GM19351 (cell line): ENCODE measurements around the gene TAF11L10.
"Not testable (repeated sequence)": the region's sequence is repeated elsewhere in the genome, so short reads cannot be mapped to it uniquely, and the experiment has no call there.

Source experiments
- ATAC-seq: cut with Tn5 transposase; IDR thresholded peaks from one replicate; pipeline ENCODE4 v1.9.1; 2021; ENCODE audit warnings: mild to moderate bottlenecking, moderate library complexity; ENCODE audit not compliant: unreplicated experiment

The TAF11L10 gene

DNA sequence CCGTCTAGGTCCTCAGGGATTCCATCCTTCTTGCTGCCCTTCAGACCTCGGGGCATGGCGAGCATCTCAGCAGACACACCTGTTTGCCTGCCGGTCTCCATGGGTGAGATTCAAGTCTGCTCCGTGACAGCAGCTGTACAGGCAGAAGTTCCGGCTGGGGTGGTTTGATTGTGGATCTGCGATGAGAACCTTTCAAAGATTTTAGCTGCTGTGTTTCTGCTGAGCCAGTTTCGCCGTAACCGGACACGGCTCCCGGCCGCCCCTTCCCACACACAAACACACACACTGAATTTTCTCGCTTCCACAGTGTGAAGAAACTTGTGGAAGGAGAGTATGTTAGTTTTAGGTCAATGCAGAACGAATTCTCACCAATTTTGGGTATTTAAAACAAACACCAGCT, at the start of gene TAF11L10:
Gene TAF11L10 (minus strand): TSS at position 101 of the 400 bp plus-strand sequence.
- ATAC-seq, result not testable (repeated sequence)

DNA sequence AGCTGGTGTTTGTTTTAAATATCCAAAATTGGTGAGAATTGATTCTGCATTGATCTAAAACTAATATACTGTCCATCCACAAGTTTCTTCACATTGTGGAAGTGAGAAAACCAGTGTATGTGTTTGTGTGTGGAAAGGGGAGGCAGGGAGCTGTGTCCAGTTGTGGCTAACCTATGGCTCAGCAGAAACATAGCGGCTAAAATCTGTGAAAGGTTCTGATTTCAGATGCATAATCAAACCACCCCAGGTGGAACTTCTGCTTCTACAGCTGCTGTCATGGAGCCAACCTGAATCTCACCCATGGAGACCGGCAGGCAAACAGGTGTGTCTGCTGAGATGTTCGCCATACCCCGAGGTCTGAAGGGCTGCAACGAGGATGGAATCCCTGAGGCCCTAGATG, 36.5 kb upstream of the TAF11L10 start, which contains the start of gene TAF11L14:
Gene TAF11L14 (plus strand): TSS at position 301 of the 400 bp plus-strand sequence.
- ATAC-seq, result no peak

DNA sequence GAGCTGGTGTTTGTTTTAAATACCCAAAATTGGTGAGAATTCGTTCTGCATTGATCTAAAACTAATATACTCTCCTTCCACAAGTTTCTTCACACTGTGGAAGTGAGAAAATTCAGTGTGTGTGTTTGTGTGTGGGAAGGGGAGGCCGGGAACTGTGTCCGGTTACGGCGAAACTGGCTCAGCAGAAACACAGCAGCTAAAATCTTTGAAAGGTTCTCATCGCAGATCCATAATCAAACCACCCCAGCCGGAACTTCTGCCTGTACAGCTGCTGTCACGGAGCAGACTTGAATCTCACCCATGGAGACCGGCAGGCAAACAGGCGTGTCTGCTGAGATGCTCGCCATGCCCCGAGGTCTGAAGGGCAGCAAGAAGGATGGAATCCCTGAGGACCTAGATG, 34.2 kb upstream of the TAF11L10 start, which contains the start of gene TAF11L13:
Gene TAF11L13 (plus strand): TSS at position 301 of the 400 bp plus-strand sequence.
- not testable (repeated sequence) for ATAC-seq

DNA sequence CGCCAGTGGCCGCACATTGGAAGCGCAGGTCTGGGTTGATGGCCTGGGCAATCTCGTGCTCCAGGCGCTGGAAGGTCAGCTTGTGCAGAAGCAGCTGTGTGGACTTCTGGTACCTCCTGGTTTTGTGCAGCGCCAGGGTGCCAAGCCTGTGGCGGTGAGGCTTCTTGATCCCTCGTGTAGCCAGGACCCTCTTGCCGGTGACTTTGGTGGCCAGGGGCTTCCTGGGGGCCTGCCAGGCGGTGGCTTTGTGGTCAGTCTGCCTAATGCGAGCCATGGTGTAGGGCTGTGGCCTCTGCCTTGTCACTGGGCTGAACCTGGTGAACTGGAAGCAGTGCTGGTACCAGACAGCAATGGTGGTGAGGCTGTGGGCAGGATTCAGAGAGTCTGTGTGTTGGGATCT, 28.1 kb upstream of the TAF11L10 start:
- ATAC-seq, result no peak

DNA sequence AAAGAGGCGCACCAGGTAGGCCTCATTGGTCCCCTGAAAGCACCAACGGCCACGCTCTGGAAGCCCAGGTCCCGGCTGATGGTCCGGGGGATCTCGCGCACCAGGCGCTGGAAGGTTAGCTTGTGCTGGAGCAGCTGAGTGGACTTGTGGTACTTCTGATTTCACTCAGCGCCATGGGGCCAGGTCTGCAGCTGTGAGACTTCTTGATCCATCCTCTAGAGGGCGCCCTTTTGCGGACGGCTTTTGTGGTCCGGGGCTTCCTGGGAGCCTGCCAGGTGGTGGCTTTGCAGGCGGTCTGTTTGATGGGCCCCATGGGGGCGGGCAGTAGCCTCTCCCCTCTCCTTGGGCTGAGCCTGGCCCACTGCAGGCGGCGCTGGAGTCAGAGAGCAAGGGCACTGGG, 23.0 kb upstream of the TAF11L10 start:
- ATAC-seq, result no peak

- ATAC-seq, result no peak
These were observed 21.7 kb upstream of the TAF11L10 start for GRCh38 chr5:17619354-17619753.

DNA sequence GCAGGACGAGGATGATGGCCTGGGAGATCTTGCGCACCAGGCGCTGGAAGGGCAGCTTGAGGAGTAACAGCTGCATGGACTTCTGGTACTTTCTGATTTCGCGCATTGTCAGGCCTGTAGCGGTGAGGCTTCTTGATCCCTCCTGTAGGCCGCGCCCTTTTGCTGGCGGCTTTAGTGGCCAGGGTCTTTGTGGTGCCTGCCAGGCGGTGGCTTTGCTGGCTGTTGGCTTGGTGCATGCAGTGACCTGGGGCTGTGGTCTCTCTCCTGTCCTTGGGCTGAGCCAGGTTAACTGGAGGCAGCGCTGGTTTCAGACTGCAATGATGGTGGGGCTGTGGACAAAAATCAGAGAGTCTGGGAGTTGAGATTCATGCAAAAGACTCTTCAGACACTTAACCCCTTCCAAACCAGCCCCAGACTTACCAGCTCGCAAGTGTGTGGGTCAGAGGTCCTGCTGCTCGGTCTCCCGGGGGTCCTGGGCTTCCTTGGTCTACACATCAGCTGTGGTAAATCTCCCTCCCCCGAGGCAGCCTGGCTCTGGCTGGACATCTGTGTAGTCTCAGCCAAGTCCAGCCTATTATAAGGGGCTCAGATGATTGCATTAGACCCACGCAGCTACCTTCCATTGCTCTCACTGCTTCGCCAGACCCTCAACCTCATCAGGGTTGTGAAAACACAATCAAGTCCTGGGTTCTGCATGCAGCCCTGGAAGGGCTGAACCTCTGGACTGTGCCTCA, 17.4 kb upstream of the TAF11L10 start:
- no peak for ATAC-seq

GRCh38 chr5:17610092-17610491, 12.5 kb upstream of the TAF11L10 start, which contains the start of gene TAF11L12:
Gene TAF11L12, plus strand, starts transcription at chr5:17610392.
- ATAC-seq, result not testable (repeated sequence)

- not testable (repeated sequence) for ATAC-seq
These were observed 9.8 kb upstream of the TAF11L10 start for GRCh38 chr5:17607461-17607860.

- ATAC-seq, result no peak
These were observed 7.3 kb upstream of the TAF11L10 start for GRCh38 chr5:17604951-17605350.

- not testable (repeated sequence) for ATAC-seq
These were observed 6.3 kb upstream of the TAF11L10 start, which contains the start of gene TAF11L11 for GRCh38 chr5:17603880-17604279. Gene TAF11L11, plus strand, starts transcription at chr5:17604183.

DNA sequence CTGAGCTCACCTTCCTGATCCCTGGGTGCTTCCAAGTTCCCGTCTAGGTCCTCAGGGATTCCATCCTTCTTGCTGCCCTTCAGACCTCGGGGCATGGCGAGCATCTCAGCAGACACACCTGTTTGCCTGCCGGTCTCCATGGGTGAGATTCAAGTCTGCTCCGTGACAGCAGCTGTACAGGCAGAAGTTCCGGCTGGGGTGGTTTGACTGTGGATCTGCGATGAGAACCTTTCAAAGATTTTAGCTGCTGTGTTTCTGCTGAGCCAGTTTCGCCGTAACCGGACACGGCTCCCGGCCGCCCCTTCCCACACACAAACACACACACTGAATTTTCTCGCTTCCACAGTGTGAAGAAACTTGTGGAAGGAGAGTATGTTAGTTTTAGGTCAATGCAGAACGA, 3.4 kb downstream of the TAF11L10 start, which contains the start of gene TAF11L9:
Gene TAF11L9 (minus strand): TSS at position 140 of the 400 bp plus-strand sequence.
- ATAC-seq, result not testable (repeated sequence)

DNA sequence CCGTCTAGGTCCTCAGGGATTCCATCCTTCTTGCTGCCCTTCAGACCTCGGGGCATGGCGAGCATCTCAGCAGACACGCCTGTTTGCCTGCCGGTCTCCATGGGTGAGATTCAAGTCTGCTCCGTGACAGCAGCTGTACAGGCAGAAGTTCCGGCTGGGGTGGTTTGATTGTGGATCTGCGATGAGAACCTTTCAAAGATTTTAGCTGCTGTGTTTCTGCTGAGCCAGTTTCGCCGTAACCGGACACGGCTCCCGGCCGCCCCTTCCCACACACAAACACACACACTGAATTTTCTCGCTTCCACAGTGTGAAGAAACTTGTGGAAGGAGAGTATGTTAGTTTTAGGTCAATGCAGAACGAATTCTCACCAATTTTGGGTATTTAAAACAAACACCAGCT, 6.8 kb downstream of the TAF11L10 start, which contains the start of gene TAF11L8:
Gene TAF11L8 (minus strand): TSS at position 101 of the 400 bp plus-strand sequence.
- not testable (repeated sequence) for ATAC-seq

- ATAC-seq, result not testable (repeated sequence)
These were observed 12.0 kb downstream of the TAF11L10 start, which contains the start of gene TAF11L7 for GRCh38 chr5:17585658-17586057. Gene TAF11L7, minus strand, starts transcription at chr5:17585758.
